H1 (cell line): ENCODE measurements around the gene CFAP157. TPM values are rescaled to one million over a fixed set of nuclear protein-coding genes. Genes with fewer than 3 reads are reported as not detected.

Experiments used
- CHD7 ChIP-seq: fragments of 300-600 bp; sonication (generic); IDR thresholded peaks from 2 replicates; pipeline ENCODE4 v1.7.1; 2012; ENCODE audit warnings: low read length, moderate library complexity, mild to moderate bottlenecking, inconsistent platforms; ENCODE audit not compliant: insufficient replicate concordance
- CREB1 ChIP-seq: IDR thresholded peaks from 2 replicates; pipeline ENCODE4 v1.6.1; 2012; ENCODE audit warnings: inconsistent platforms
- HDAC2 ChIP-seq, 2 experiments: fragments of 300-600 bp in 1 of 2; sonication (generic) in 1 of 2; IDR thresholded peaks; 2 replicates each; pipeline ENCODE4 v1.6.1; 2011 to 2012; ENCODE audit warnings: low read depth in 2 of 2, low read length in 2 of 2, mild to moderate bottlenecking in 2 of 2, moderate library complexity in 2 of 2, borderline replicate concordance in 1 of 2, inconsistent platforms in 1 of 2
- JUND ChIP-seq: IDR thresholded peaks from 2 replicates; pipeline ENCODE4 v1.6.1; 2011; ENCODE audit warnings: mild to moderate bottlenecking, improper control_type of control experiment, low read length
- RNF2 ChIP-seq: fragments of 200-900, 300-1000 bp; sonication (generic); IDR thresholded peaks from 2 replicates; pipeline ENCODE4 v1.7.1; 2016; ENCODE audit warnings: borderline replicate concordance, low read depth, mild to moderate bottlenecking, antibody characterized with exemption, low read length; ENCODE audit not compliant: poor library complexity, severe bottlenecking; ENCODE audit errors: missing control alignments
- SIN3A ChIP-seq, 2 experiments: IDR thresholded peaks in 1 of 2; conservative IDR thresholded peaks in 1 of 2; 2 replicates each; pipeline ENCODE4 v1.6.1; 2011 to 2012; ENCODE audit warnings: low read length in 2 of 2, improper control_type of control experiment in 1 of 2, low read depth in 1 of 2, mild to moderate bottlenecking in 1 of 2
- SIX5 ChIP-seq: IDR thresholded peaks from 2 replicates; pipeline ENCODE4 v1.6.1; 2011; ENCODE audit warnings: mild to moderate bottlenecking, low read depth, low read length
- SP1 ChIP-seq: IDR thresholded peaks from 2 replicates; pipeline ENCODE4 v1.6.1; 2011; ENCODE audit warnings: low read depth, low read length
- TAF1 ChIP-seq: IDR thresholded peaks from 2 replicates; pipeline ENCODE4 v1.6.1; 2011; ENCODE audit warnings: mild to moderate bottlenecking, low read depth, low read length
- polyA plus RNA-seq, 7 experiments: library from polyadenylated mRNA; depleted of rRNA in 3 of 7; stranded (reverse) in 5 of 7; unstranded in 2 of 7; fragments of >200 nt in 5 of 7; fragments of 200-250 nt in 2 of 7; gene quantifications; 1 replicate in 5 of 7; 2 replicates in 1 of 7; 4 replicates in 1 of 7; pipeline versions ENCODE4 v1.2.1 to v1.2.3, GENCODE V29; 2011 to 2013; ENCODE audit warnings: missing spikeins in 2 of 7, mixed read lengths in 2 of 7
- total RNA-seq: library from RNA; stranded (reverse); fragmentation: NEBNext Ultra II Directional; extraction: Animal tissue kit (Norgen Biotek cat#: 25700); gene quantifications from 2 replicates; pipeline ENCODE4 v1.2.1, GENCODE V29; 2021

Gene CFAP157
- total and polyA plus RNA-seq, 2 of the 8 experiments (the other 6 are each of a cell fraction or from before 2014, with no cell fraction given), result not detected

DNA sequence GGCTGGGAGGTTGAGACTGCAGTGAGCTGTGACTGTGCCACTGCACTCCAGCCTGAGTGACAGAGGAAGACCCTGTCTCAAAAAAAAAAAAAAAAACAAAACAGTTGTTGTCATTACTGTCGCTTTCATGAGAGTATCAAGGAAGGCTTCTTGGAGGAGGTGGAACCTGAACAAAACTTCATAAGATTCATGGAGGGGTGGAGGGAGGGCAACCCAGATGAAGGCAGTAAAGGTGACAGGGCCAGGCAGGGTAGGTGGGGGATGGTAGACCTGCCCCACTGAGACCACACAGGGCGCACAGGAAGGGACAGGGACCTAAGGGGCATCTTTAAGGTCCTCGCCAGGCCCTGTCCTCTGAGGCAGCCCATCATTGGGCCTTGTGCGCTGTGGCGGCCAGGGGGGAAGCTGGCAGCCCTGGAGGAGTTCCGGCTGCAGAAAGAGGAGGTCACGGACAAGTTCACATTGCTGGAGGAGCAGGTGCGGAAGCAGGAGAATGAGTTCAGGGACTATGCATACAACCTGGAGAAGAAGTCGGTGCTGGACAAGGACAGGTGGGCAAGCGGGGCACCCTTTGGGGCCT, 3.5 kb downstream of the CFAP157 start (continued):
- no peak for TF ChIP-seq CHD7
- TF ChIP-seq JUND, result no peak
- TF ChIP-seq CREB1, result no peak
- no peak for TF ChIP-seq SIX5
- no peak for TF ChIP-seq TAF1
- no peak for TF ChIP-seq HDAC2 (IDR thresholded peaks at IDR 0.05; ENCODE audit: borderline replicate concordance in 1 of 2, low read depth in 2 of 2, low read length in 2 of 2)
- no peak for TF ChIP-seq RNF2
- no peak for TF ChIP-seq SIN3A (conservative IDR thresholded peaks at IDR 0.05 in 1 of 2, IDR thresholded peaks at IDR 0.05 in 1 of 2; ENCODE audit: low read depth in 1 of 2, low read length in 2 of 2)
- TF ChIP-seq SP1, result no peak
- TF ChIP-seq, all 59 proteins: peak for 0
